ENCODE data around the gene THBS2.

GRCh38 chr6:169254456-169255316 lies 1.0 kb upstream of the THBS2 start:
- TF ChIP-seq CTCF (IDR thresholded peaks at IDR 0.05), result no peak
- TF ChIP-seq POLR2A (IDR thresholded peaks at IDR 0.05), result no peak
- TF ChIP-seq EP300 (IDR thresholded peaks at IDR 0.05), result no peak

Measured in ovary (tissue), 3 donors.